ENCODE measurements around the gene ZNF414.

Gene ZNF414

DNA sequence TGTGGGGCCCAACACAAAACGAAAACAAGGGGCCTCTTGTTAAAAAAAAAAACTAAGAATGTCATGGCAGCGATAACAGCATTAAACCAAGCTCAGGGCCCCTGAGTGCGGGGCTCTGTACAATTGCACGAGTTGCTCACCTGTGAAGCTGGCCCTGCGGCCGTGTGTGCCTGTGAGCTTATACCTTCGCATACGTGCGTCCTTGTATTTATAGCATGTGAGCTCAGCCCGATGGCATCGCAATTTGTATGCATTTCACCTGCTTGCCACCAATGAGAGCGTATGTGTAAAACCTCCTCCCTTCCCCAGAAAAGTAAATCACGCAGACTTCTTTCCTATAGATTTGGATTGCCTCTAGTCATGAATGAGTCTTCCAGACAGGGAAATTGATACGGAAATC lies 52.1 kb downstream of the ZNF414 start:
- no peak for DNase-seq

DNA sequence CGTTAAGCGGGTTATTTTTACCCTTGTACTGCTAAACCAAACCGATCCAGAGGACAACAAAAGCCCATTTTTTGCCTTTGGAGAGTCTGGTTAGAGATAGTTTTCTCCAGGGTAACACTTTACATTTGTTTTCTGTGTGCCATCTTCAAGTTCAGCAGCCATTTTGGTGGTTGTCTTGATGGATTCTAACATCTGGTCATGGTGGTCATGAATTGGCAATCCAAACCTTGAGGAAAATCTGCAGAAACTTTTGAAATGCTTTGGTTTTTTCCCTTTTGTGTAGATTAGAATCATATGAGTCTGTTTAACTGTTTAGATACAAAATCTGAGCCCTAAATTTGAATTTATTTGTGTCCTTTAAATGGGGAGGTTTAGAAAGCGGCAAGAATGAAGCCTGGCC lies 52.6 kb downstream of the ZNF414 start:
- no peak for DNase-seq

DNA sequence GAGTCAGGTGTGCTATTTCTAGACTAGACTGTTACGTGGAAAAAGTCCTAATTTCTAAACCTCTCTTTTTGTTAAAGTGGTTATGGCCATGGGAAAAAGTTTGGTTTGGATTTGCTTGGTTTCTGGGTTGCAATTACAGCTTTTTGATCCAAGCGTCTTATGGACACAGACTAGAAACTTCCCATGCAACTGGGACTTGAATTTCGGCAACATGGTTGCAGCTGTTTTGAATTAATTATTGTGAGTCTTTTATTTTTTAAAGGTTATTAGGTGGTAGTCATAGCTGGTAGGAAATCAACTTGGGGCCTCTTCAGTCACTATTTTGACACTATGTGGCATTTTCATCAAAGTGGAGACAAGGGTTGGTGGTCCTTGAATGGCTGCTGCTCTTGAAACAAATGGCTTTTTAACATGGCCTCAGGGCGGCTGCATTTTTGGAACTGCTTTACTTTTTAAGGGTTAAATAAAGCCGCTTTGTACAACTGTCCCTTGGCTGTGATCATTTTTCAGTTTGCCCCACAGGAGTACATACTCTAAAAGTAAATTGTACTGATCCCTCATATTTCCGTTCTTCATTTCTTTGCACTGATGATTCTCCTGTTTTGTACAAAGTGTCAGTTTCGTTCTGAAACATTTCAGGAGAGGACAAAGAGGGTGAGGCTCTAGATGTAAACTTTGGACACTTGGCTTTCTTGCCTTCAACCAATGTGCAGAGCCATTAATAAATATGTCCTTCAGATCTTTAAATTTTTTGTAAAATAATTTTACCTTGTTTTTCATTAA lies 53.3 kb downstream of the ZNF414 start:
- DNase-seq = no peak

Data from CD4-positive, alpha-beta T cell treated with Interleukin-1 beta for 1 hour (primary cell).